Esophagus squamous epithelium (tissue), 4 donors: ENCODE measurements around the gene TEAD4.

Source experiments
- CTCF ChIP-seq, 6 experiments: fragments of 450-650 bp in 4 of 6; fragments of 200-600 bp in 2 of 6; sonication (generic) in 2 of 6; IDR thresholded peaks; one replicate each; pipeline ENCODE4 v1.5.1; 2016 to 2019; ENCODE audit warnings: antibody characterized with exemption in 6 of 6, mild to moderate bottlenecking in 4 of 6, moderate library complexity in 4 of 6
- POLR2A ChIP-seq, 4 donors: fragments of 450-650 bp; IDR thresholded peaks; one replicate each; pipeline ENCODE4 v1.6.1; 2017; ENCODE audit warnings: antibody characterized with exemption in 4 of 4, mild to moderate bottlenecking in 4 of 4, moderate library complexity in 3 of 4

GRCh38 chr12:3020850-3021435 is 61.7 kb downstream of the TEAD4 start:
- TF ChIP-seq CTCF (IDR thresholded peaks at IDR 0.05) (no peak), POLR2A (IDR thresholded peaks at IDR 0.05) (no peak)
